IMR-90 (cell line): ENCODE measurements around the gene CCDC107. TPM values are rescaled to one million over a fixed set of nuclear protein-coding genes. Genes with fewer than 3 reads are reported as not detected.

Experiments
- ATAC-seq: fragments of 200-7000 bp; cut with Tn5 transposase; 2 replicates; pipeline ENCODE4 v1.9.1; 2020; ENCODE audit warnings: low read depth, mild to moderate bottlenecking, moderate library complexity
- BruUV-seq: library from RNA; stranded (reverse); fragments of 400-500 nt; replicated peaks from 2 replicates; lab custom pipeline; 2021; lab: Mats Ljungman, UMichigan
- CTCF ChIA-PET: fragments of 300-600 bp; formaldehyde crosslinking; extraction: SDS; loops from one replicate; lab custom pipeline; 2021; ENCODE audit warnings: antibody characterized with exemption; lab: Yijun Ruan, JAX
- POLR2A ChIA-PET: fragments of 300-600 bp; sonication (Branson Sonifier 250); formaldehyde crosslinking; loops from one replicate; lab custom pipeline; 2022; ENCODE audit warnings: antibody characterized with exemption; ENCODE audit not compliant: unreplicated experiment; lab: Charles Lee
- DNase-seq: peaks from one replicate; pipeline ENCODE4 v3.0.0; 2013
- H2AFZ ChIP-seq: replicated peaks from 2 replicates; pipeline ENCODE3; 2013; ENCODE audit warnings: low read length, mild to moderate bottlenecking; ENCODE audit not compliant: poor library complexity
- H2AK5ac ChIP-seq: 2 replicates; pipeline ENCODE4 v1.6.1; 2013; ENCODE audit warnings: low read depth, low read length, inconsistent platforms
- H2AK9ac ChIP-seq: replicated peaks from 2 replicates; pipeline ENCODE3; 2013; ENCODE audit warnings: mild to moderate bottlenecking, low read depth, low read length, moderate library complexity; ENCODE audit not compliant: poor library complexity
- H2BK120ac ChIP-seq: 2 replicates; pipeline ENCODE4 v1.6.1; 2013; ENCODE audit warnings: low read depth, low read length, inconsistent platforms
- H2BK15ac ChIP-seq: 3 replicates; pipeline ENCODE4 v1.6.1; 2013; ENCODE audit warnings: low read depth, low read length, inconsistent platforms
- H2BK20ac ChIP-seq: 2 replicates; pipeline ENCODE4 v1.6.1; 2013; ENCODE audit warnings: low read depth, mild to moderate bottlenecking, inconsistent platforms, low read length, moderate library complexity
- H2BK5ac ChIP-seq: 2 replicates; pipeline ENCODE4 v1.6.1; 2013; ENCODE audit warnings: mild to moderate bottlenecking, low read depth, low read length, inconsistent platforms; ENCODE audit not compliant: poor library complexity, severe bottlenecking
- H3K14ac ChIP-seq: replicated peaks from 2 replicates; pipeline ENCODE4 v1.6.1; 2013; ENCODE audit warnings: low read depth, low read length, inconsistent platforms
- H3K18ac ChIP-seq: 2 replicates; pipeline ENCODE4 v1.6.1; 2013; ENCODE audit warnings: low read depth, low read length, control low read depth
- H3K23ac ChIP-seq: 2 replicates; pipeline ENCODE4 v1.6.1; 2013; ENCODE audit warnings: low read depth, low read length, inconsistent platforms
- H3K27ac ChIP-seq: 2 replicates; pipeline ENCODE4 v1.5.1; 2013; ENCODE audit warnings: mild to moderate bottlenecking, control low read depth, low read length; ENCODE audit not compliant: insufficient read depth
- H3K27me3 ChIP-seq: 2 replicates; pipeline ENCODE4 v1.6.1; 2013; ENCODE audit warnings: low read length; ENCODE audit not compliant: control insufficient read depth, insufficient read depth
- H3K36me3 ChIP-seq: 2 replicates; pipeline ENCODE4 v1.6.1; 2013; ENCODE audit warnings: low read length, mixed read lengths; ENCODE audit not compliant: control insufficient read depth, insufficient read depth
- H3K4ac ChIP-seq: 2 replicates; pipeline ENCODE4 v1.6.1; 2013; ENCODE audit warnings: low read depth, low read length, inconsistent platforms
- H3K4me1 ChIP-seq: 2 replicates; pipeline ENCODE4 v1.6.1; 2013; ENCODE audit warnings: low read length, mixed read lengths; ENCODE audit not compliant: control insufficient read depth, insufficient read depth
- H3K4me2 ChIP-seq: 2 replicates; pipeline ENCODE4 v1.6.1; 2013; ENCODE audit warnings: low read depth, mild to moderate bottlenecking, control low read depth, low read length, moderate library complexity
- H3K4me3 ChIP-seq: 2 replicates; pipeline ENCODE4 v1.5.1; 2013; ENCODE audit warnings: low read depth, mild to moderate bottlenecking, control low read depth, low read length, moderate library complexity; ENCODE audit not compliant: insufficient read depth
- H3K56ac ChIP-seq: 2 replicates; pipeline ENCODE4 v1.6.1; 2013; ENCODE audit warnings: low read length, inconsistent platforms; ENCODE audit not compliant: insufficient read depth; ENCODE audit errors: extremely low read depth
- H3K79me1 ChIP-seq, 2 experiments: 2 replicates each; pipeline ENCODE4 v1.6.1; 2013; ENCODE audit warnings: low read length in 2 of 2, inconsistent platforms in 1 of 2, low read depth in 1 of 2
- H3K9ac ChIP-seq: 2 replicates; pipeline ENCODE4 v1.6.1; 2013; ENCODE audit warnings: low read depth, low read length, control low read depth
- H3K9me1 ChIP-seq: 2 replicates; pipeline ENCODE4 v1.6.1; 2013; ENCODE audit warnings: low read length, inconsistent platforms; ENCODE audit not compliant: insufficient read depth
- H3K9me3 ChIP-seq: 2 replicates; pipeline ENCODE4 v1.6.1; 2013; ENCODE audit warnings: low read length; ENCODE audit not compliant: control insufficient read depth, insufficient read depth
- H4K20me1 ChIP-seq: 2 replicates; pipeline ENCODE4 v1.6.1; 2013; ENCODE audit warnings: low read length, inconsistent platforms; ENCODE audit not compliant: insufficient read depth
- H4K5ac ChIP-seq: 2 replicates; pipeline ENCODE4 v1.6.1; 2013; ENCODE audit warnings: mild to moderate bottlenecking, low read depth, low read length, control low read depth
- H4K8ac ChIP-seq, 2 experiments: 2 replicates each; pipeline ENCODE4 v1.6.1; 2013; ENCODE audit warnings: low read depth in 2 of 2, low read length in 2 of 2, control low read depth in 1 of 2, inconsistent platforms in 1 of 2
- H4K91ac ChIP-seq: 2 replicates; pipeline ENCODE4 v1.6.1; 2013; ENCODE audit warnings: low read depth, low read length, inconsistent platforms; ENCODE audit not compliant: insufficient read depth
- BHLHE40 ChIP-seq: fragments of 150-350 bp; IDR thresholded peaks from 2 replicates; pipeline ENCODE4 v1.6.1; 2016; ENCODE audit warnings: mild to moderate bottlenecking, low read depth, low read length
- CEBPB ChIP-seq: IDR thresholded peaks from 2 replicates; pipeline ENCODE4 v1.6.1; 2012; ENCODE audit warnings: low read depth, low read length, improper control_type of control experiment
- CTCF ChIP-seq: conservative IDR thresholded peaks from 2 replicates; pipeline ENCODE4 v1.5.1; 2012; ENCODE audit warnings: mild to moderate bottlenecking, low read depth, low read length, improper control_type of control experiment
- MAFK ChIP-seq: IDR thresholded peaks from 2 replicates; pipeline ENCODE4 v1.6.1; 2012; ENCODE audit warnings: low read depth, low read length, improper control_type of control experiment
- MXI1 ChIP-seq: IDR thresholded peaks from 2 replicates; pipeline ENCODE4 v1.6.1; 2012; ENCODE audit warnings: low read depth, mild to moderate bottlenecking, low read length, moderate library complexity, borderline replicate concordance
- NFE2L2 ChIP-seq: fragments of 150-350 bp; IDR thresholded peaks from 2 replicates; pipeline ENCODE4 v1.6.1; 2016; ENCODE audit warnings: low read depth, mild to moderate bottlenecking, low read length
- POLR2A ChIP-seq: IDR thresholded peaks from 2 replicates; pipeline ENCODE4 v1.6.1; 2012; ENCODE audit warnings: mild to moderate bottlenecking, low read depth, low read length
- RFX5 ChIP-seq: IDR thresholded peaks from 2 replicates; pipeline ENCODE4 v1.8.0; 2012; ENCODE audit warnings: low read depth, mild to moderate bottlenecking, low read length, moderate library complexity
- SMC3 ChIP-seq: fragments of 150-350 bp; IDR thresholded peaks from 2 replicates; pipeline ENCODE4 v1.6.1; 2016; ENCODE audit warnings: low read depth, mild to moderate bottlenecking, antibody characterized with exemption, low read length, moderate library complexity
- USF2 ChIP-seq: fragments of 150-350 bp; IDR thresholded peaks from 2 replicates; pipeline ENCODE4 v1.6.1; 2017; ENCODE audit warnings: mild to moderate bottlenecking, antibody characterized with exemption, low read length, low read depth
- WGBS, 2 experiments: methylation state at CpG; one replicate each; pipeline versions ENCODE4 v1.1.5 to v1.1.7; 2013; ENCODE audit warnings: missing lambda C conversion rate in 2 of 2; ENCODE audit not compliant: insufficient read length in 1 of 2; ENCODE audit errors: extremely low coverage in 2 of 2; 5-methylcytosine and 5-hydroxymethylcytosine counted together
- dilution Hi-C: fragments of 300-500 bp; cut with HindIII; formaldehyde crosslinking; loops from one replicate; pipeline ENCODE4 v1.14.3; 2018; ENCODE audit warnings: low sequenced_read_pairs; ENCODE audit not compliant: unreplicated experiment
- in situ Hi-C: fragments of 300-500 bp; cut with MboI; formaldehyde crosslinking; loops from 3 replicates; pipeline ENCODE4 v1.14.3; 2019; ENCODE audit warnings: low sequenced_read_pairs, inconsistent platforms, mixed read lengths
- intact Hi-C: fragments of 100-400 bp; cut with micrococcal nuclease; formaldehyde crosslinking; loops from 2 replicates; pipeline ENCODE4 v1.10.0; 2022
- polyA plus RNA-seq, 3 experiments: library from polyadenylated mRNA; depleted of rRNA; stranded (reverse); fragments of >200 nt; gene quantifications; 2 replicates each; pipeline ENCODE4 v1.2.3, GENCODE V29; 2012; ENCODE audit warnings: low replicate concordance in 1 of 3
- total RNA-seq: library from RNA; depleted of rRNA; stranded (reverse); fragments of >200 nt; gene quantifications from 2 replicates; pipeline ENCODE4 v1.2.3, GENCODE V29; 2012

CCDC107 gene
- total and polyA plus RNA-seq, 2 of the 4 experiments (the other 2 are of a cell fraction): 6.8 to 21.1 TPM

DNA sequence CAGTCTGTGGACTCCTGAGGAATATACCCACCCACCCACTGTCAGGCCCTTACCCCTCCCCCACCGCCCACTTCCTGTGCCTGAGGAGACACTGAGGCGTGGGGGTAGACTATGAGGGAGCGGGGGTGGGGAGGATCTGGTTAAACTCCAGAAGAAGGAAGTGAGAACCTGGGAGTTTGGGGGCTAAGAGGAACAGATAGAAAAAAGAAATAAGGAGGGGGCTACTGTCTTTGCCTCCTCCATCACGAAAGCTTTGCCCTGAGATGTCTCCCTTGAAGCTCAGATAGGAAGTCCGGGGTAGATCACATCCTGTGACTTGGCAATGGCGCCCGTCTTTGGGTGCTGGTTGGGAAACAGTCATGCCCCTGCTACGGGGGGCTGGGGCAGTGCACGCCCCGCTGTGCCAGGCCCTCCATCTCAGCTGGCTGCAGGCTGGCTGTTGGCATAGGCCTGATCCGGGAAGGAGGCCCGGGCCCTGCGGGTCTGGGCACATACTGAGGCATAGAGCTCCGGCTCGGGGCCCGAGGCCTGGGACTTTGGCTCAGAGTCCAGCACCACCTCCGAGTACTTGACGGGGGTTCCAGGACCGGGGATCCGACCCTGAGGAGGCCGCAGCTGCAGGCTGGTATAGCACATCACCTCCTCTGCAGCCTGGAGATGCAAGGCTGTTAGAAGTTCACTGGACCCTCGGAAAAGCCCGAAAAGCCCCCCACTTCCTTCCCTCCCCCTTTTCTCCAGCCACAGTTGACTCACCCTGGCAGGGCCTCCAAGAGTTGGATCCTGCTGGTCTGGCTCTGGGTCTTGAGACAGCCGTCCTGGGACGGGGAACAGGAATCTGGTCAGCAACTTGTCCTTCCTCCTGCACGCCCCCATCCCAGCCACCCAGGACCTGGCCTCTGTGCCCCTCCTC is 8.4 kb upstream of the CCDC107 start:
- dilution Hi-C loops: no loop called here

More for the DNA sequence above, 8.4 kb upstream of the CCDC107 start:
- no peaks in the 10 kb centered on the region for H3K9me3 ChIP-seq
- H3K36me3 ChIP-seq: no peaks in the 10 kb centered on the region
- H3K9me1 ChIP-seq: peaks cover 4% of the 10 kb centered on the region; the same call in 1 of the 2 replicates
- H3K23ac ChIP-seq: no peak overlapping the region
- no peak overlapping the region for H4K5ac ChIP-seq
- BruUV-seq: no TSS peak
- WGBS, 2 experiments: 86% methylated on average over 7 of the region's 26 CpGs; no CpG with 5 or more reads in 1 of the 2 experiments
- H2AFZ ChIP-seq: peak overlapping the region; percentile 73
- ChIA-PET POLR2A (no interaction called here), CTCF (interaction anchor here (1.5 kb wide), 1 partner anchor 8 kb away, joined by 3 read pairs; the partner anchor contains the start of genes CCDC107 and RMRP)
- intact Hi-C loops: loop anchor here (10.0 kb wide), 2 partner anchors 165 kb away; partner anchors contain the start of genes HINT2 and SPAG8
- no peak overlapping the region for H2AK5ac ChIP-seq
- no peak overlapping the region for H4K91ac ChIP-seq
- H3K4me2 ChIP-seq: no peak overlapping the region
- H4K8ac ChIP-seq: no peak overlapping the region; a peak in 1 of 4 replicates
- H3K9ac ChIP-seq: no peak overlapping the region
- no peak overlapping the region for H3K4me3 ChIP-seq
- H2AK9ac ChIP-seq: no peak overlapping the region
- H3K14ac ChIP-seq: no peak overlapping the region
- peaks cover 14% of the 10 kb centered on the region for H3K4me1 ChIP-seq
- no peak overlapping the region for H2BK120ac ChIP-seq
- ATAC-seq (no peak), DNase-seq (no peak)
- in situ Hi-C loops: loop anchor here (10.0 kb wide), 1 partner anchor 145 kb away; no protein-coding TSS in a partner anchor
- H3K4ac ChIP-seq: no peak overlapping the region
- H3K27me3 ChIP-seq: no peaks in the 10 kb centered on the region
- no peak overlapping the region for H3K18ac ChIP-seq
- no peak overlapping the region for H3K56ac ChIP-seq
- H2BK15ac ChIP-seq: no peak overlapping the region
- TF ChIP-seq CTCF (no peak), CEBPB (no peak), BHLHE40 (no peak), MXI1 (no peak), RFX5 (no peak), MAFK (no peak), USF2 (no peak), NFE2L2 (no peak), POLR2A (no peak), SMC3 (no peak)
- no peak overlapping the region for H3K27ac ChIP-seq
- H2BK5ac ChIP-seq: no peak overlapping the region
- H3K79me1 ChIP-seq: 0 out of 4 replicates have a peak, but pooled peaks cover 0 to 4% of the 10 kb centered on the region in 2 experiments
- H4K20me1 ChIP-seq: no peaks in the 10 kb centered on the region
- no peak overlapping the region for H2BK20ac ChIP-seq
